Measurements from ENCODE around the gene C2orf81. TPM values are rescaled to one million over a fixed set of nuclear protein-coding genes. Genes with fewer than 3 reads are reported as not detected.
A peak's percentile ranks its signal among the peaks of the same experiment; 100 is the strongest.
"Not testable (repeated sequence)": the region's sequence is repeated elsewhere in the genome, so short reads cannot be mapped to it uniquely, and the experiment has no call there.

C2orf81 gene
- total RNA-seq, 1 experiment from 2014 or later: 4.0 TPM

GRCh38 chr2:74424139-74424992, 2.9 kb upstream of the C2orf81 start:
- TF ChIP-seq CTCF (IDR thresholded peaks at IDR 0.05; ENCODE audit: unreplicated experiment): no peak
- BruUV-seq (replicated peaks): no TSS peak
- Mint-ChIP-seq H3K27me3 (ENCODE audit: unreplicated experiment) (no peaks in the 10 kb centered on the region), H3K4me1 (ENCODE audit: low read depth, unreplicated experiment) (peaks cover 35% of the 10 kb centered on the region), H3K9me3 (ENCODE audit: low read depth, unreplicated experiment) (no peaks in the 10 kb centered on the region), H3K4me3 (ENCODE audit: low read depth, unreplicated experiment) (no peak overlapping the region), H3K36me3 (ENCODE audit: insufficient read depth, unreplicated experiment) (peaks cover 67% of the 10 kb centered on the region), H3K27ac (ENCODE audit: unreplicated experiment) (peak overlapping the region; percentile 84)
- intact Hi-C loops (cut with micrococcal nuclease; ENCODE audit: unreplicated experiment): no loop called here
- CTCF ChIA-PET: interaction anchor here (0.7 kb wide), 1 partner anchor 1180 kb away, joined by 3 read pairs; no protein-coding TSS in a partner anchor
- no peak for DNase-seq

- H3K4me3 Mint-ChIP-seq (ENCODE audit: low read depth, unreplicated experiment): peak overlapping the region; percentile 99
- H3K27ac Mint-ChIP-seq (ENCODE audit: unreplicated experiment): peak overlapping the region; percentile 96
- peaks cover 63% of the 10 kb centered on the region for H3K36me3 Mint-ChIP-seq (ENCODE audit: insufficient read depth, unreplicated experiment)
- BruUV-seq (replicated peaks): no TSS peak
- TF ChIP-seq CTCF (IDR thresholded peaks at IDR 0.05; ENCODE audit: unreplicated experiment): no peak
- no peaks in the 10 kb centered on the region for H3K27me3 Mint-ChIP-seq (ENCODE audit: unreplicated experiment)
- DNase-seq: no peak
- H3K9me3 Mint-ChIP-seq (ENCODE audit: low read depth, unreplicated experiment): no peaks in the 10 kb centered on the region
- intact Hi-C loops (cut with micrococcal nuclease; ENCODE audit: unreplicated experiment): no loop called here
- H3K4me1 Mint-ChIP-seq (ENCODE audit: low read depth, unreplicated experiment): peaks cover 35% of the 10 kb centered on the region
- CTCF ChIA-PET: interaction anchor here (0.7 kb wide), 1 partner anchor 1179 kb away, joined by 3 read pairs; no protein-coding TSS in a partner anchor
Measured at GRCh38 chr2:74423231-74424095, 2.0 kb upstream of the C2orf81 start.

GRCh38 chr2:74420443-74421103, 846 bp downstream of the C2orf81 start:
- H3K9me3 Mint-ChIP-seq (ENCODE audit: low read depth, unreplicated experiment): not testable (repeated sequence)

GRCh38 chr2:74420006-74420405, 1.4 kb downstream of the C2orf81 start:
- CTCF ChIA-PET: no interaction called here
- Mint-ChIP-seq H3K9me3 (ENCODE audit: low read depth, unreplicated experiment) (no peaks in the 10 kb centered on the region), H3K27me3 (ENCODE audit: unreplicated experiment) (peaks cover 2% of the 10 kb centered on the region)

More at GRCh38 chr2:74420443-74421103, 846 bp downstream of the C2orf81 start:
- Mint-ChIP-seq H3K27ac (ENCODE audit: unreplicated experiment) (peak overlapping the region; percentile 96), H3K4me3 (ENCODE audit: low read depth, unreplicated experiment) (peak overlapping the region; percentile 99), H3K36me3 (ENCODE audit: insufficient read depth, unreplicated experiment) (peaks cover 51% of the 10 kb centered on the region), H3K4me1 (ENCODE audit: low read depth, unreplicated experiment) (peaks cover 35% of the 10 kb centered on the region)
- BruUV-seq (replicated peaks); H3K27me3 Mint-ChIP-seq (ENCODE audit: unreplicated experiment); DNase-seq; intact Hi-C loops (cut with micrococcal nuclease; ENCODE audit: unreplicated experiment): not testable (repeated sequence)
- CTCF ChIA-PET: interaction anchor here (1.2 to 1.4 kb wide), 3 partner anchors 20 to 29 kb away, joined by 3 to 8 read pairs (median 4); no protein-coding TSS in a partner anchor

More at GRCh38 chr2:74420006-74420405, 1.4 kb downstream of the C2orf81 start:
- peak overlapping the region; percentile 49 for H3K27ac Mint-ChIP-seq (ENCODE audit: unreplicated experiment)
- TF ChIP-seq CTCF (IDR thresholded peaks at IDR 0.05; ENCODE audit: unreplicated experiment): no peak
- H3K4me1 Mint-ChIP-seq (ENCODE audit: low read depth, unreplicated experiment): peaks cover 34% of the 10 kb centered on the region
- BruUV-seq (replicated peaks): no TSS peak
- DNase-seq: no peak
- peak overlapping the region; percentile 99 for H3K4me3 Mint-ChIP-seq (ENCODE audit: low read depth, unreplicated experiment)
- intact Hi-C loops (cut with micrococcal nuclease; ENCODE audit: unreplicated experiment): no loop called here
- peaks cover 46% of the 10 kb centered on the region for H3K36me3 Mint-ChIP-seq (ENCODE audit: insufficient read depth, unreplicated experiment)
